Colonic mucosa (tissue), 4 donors: Measurements from ENCODE around the gene MAPT. TPM values are rescaled to one million over a fixed set of nuclear protein-coding genes. Genes with fewer than 3 reads are reported as not detected.

Experiments used
- DNase-seq: peaks from one replicate; pipeline ENCODE4 v3.0.0-alpha.2; 2020
- H3K27ac ChIP-seq: fragments of 200-600 bp; one replicate; pipeline ENCODE4 v1.8.0; 2021
- H3K27me3 ChIP-seq: fragments of 200-600 bp; one replicate; pipeline ENCODE4 v1.8.0; 2021
- H3K36me3 ChIP-seq: fragments of 200-600 bp; one replicate; pipeline ENCODE4 v1.8.0; 2021
- H3K4me1 ChIP-seq: fragments of 200-600 bp; one replicate; pipeline ENCODE4 v1.8.0; 2021; ENCODE audit warnings: mild to moderate bottlenecking
- H3K4me3 ChIP-seq: fragments of 200-600 bp; one replicate; pipeline ENCODE4 v1.8.0; 2021
- H3K9ac ChIP-seq, 2 donors: one replicate each; pipeline ENCODE4 v1.7.0; 2013; ENCODE audit warnings: control low read depth in 2 of 2, low read depth in 2 of 2, low read length in 2 of 2
- H3K9me3 ChIP-seq: fragments of 200-600 bp; one replicate; pipeline ENCODE4 v1.8.0; 2021
- intact Hi-C: fragments of 100-400 bp; cut with DNase I; formaldehyde crosslinking; loops from one replicate; pipeline ENCODE4 v1.14.1; 2022
- total RNA-seq, 2 donors: library from RNA; stranded (reverse); fragmentation: NEBNext Ultra II Directional in 1 of 2; extraction: Animal tissue kit (Norgen Biotek cat#: 25700) in 1 of 2; gene quantifications; one replicate each; pipeline ENCODE4 v1.2.1, GENCODE V29; 2021
- TF ChIP-seq, protein P1 (sequence below): fragments of 200-600 bp; IDR thresholded peaks from one replicate; pipeline ENCODE4 v1.8.0; 2022; ENCODE audit warnings: antibody characterized with exemption, mild to moderate bottlenecking
- donor health status: healthy.
- donor health status: DM: no; HTN: no; CAD: no.
- donor health status: DM: no; HTN: no; CAD: no.

Gene MAPT
- total RNA-seq, 2 donors from 2014 or later, result 0.37 to 2.9 TPM

GRCh38 chr17:46007461-46007965, 113.2 kb downstream of the MAPT start:
- no peak overlapping the region for H3K27ac ChIP-seq
- no peaks in the 10 kb centered on the region for H3K27me3 ChIP-seq
- no peaks in the 10 kb centered on the region for H3K9me3 ChIP-seq
- H3K36me3 ChIP-seq, result no peaks in the 10 kb centered on the region
- no peak overlapping the region for H3K9ac ChIP-seq
- intact Hi-C loops, result no loop called here
- TF ChIP-seq, protein P1, sequence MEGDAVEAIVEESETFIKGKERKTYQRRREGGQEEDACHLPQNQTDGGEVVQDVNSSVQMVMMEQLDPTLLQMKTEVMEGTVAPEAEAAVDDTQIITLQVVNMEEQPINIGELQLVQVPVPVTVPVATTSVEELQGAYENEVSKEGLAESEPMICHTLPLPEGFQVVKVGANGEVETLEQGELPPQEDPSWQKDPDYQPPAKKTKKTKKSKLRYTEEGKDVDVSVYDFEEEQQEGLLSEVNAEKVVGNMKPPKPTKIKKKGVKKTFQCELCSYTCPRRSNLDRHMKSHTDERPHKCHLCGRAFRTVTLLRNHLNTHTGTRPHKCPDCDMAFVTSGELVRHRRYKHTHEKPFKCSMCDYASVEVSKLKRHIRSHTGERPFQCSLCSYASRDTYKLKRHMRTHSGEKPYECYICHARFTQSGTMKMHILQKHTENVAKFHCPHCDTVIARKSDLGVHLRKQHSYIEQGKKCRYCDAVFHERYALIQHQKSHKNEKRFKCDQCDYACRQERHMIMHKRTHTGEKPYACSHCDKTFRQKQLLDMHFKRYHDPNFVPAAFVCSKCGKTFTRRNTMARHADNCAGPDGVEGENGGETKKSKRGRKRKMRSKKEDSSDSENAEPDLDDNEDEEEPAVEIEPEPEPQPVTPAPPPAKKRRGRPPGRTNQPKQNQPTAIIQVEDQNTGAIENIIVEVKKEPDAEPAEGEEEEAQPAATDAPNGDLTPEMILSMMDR, result no peak
- no peak overlapping the region for H3K4me3 ChIP-seq
- no peak for DNase-seq
- no peaks in the 10 kb centered on the region for H3K4me1 ChIP-seq

DNA sequence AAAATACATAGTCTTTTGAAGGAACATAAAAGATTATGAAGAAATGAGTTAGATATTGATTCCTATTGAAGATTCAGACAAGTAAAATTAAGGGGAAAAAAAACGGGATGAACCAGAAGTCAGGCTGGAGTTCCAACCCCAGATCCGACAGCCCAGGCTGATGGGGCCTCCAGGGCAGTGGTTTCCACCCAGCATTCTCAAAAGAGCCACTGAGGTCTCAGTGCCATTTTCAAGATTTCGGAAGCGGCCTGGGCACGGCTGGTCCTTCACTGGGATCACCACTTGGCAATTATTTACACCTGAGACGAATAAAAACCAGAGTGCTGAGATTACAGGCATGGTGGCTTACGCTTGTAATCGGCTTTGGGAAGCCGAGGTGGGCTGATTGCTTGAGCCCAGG, 114.2 kb downstream of the MAPT start:
- Histone ChIP-seq H3K27me3 (no peaks in the 10 kb centered on the region), H3K36me3 (no peaks in the 10 kb centered on the region), H3K4me3 (no peak overlapping the region), H3K9me3 (no peaks in the 10 kb centered on the region), H3K9ac (no peak overlapping the region), H3K4me1 (no peaks in the 10 kb centered on the region), H3K27ac (no peak overlapping the region)
- TF ChIP-seq, protein P1, result no peak
- intact Hi-C loops, result no loop called here
- DNase-seq, result no peak

DNA sequence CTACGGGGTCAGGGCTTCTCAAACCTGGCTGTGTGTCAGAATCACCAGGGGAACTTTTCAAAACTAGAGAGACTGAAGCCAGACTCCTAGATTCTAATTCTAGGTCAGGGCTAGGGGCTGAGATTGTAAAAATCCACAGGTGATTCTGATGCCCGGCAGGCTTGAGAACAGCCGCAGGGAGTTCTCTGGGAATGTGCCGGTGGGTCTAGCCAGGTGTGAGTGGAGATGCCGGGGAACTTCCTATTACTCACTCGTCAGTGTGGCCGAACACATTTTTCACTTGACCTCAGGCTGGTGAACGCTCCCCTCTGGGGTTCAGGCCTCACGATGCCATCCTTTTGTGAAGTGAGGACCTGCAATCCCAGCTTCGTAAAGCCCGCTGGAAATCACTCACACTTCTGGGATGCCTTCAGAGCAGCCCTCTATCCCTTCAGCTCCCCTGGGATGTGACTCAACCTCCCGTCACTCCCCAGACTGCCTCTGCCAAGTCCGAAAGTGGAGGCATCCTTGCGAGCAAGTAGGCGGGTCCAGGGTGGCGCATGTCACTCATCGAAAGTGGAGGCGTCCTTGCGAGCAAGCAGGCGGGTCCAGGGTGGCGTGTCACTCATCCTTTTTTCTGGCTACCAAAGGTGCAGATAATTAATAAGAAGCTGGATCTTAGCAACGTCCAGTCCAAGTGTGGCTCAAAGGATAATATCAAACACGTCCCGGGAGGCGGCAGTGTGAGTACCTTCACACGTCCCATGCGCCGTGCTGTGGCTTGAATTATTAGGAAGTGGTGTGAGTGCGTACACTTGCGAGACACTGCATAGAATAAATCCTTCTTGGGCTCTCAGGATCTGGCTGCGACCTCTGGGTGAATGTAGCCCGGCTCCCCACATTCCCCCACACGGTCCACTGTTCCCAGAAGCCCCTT, 115.6 kb downstream of the MAPT start:
- Histone ChIP-seq H3K4me1 (no peaks in the 10 kb centered on the region), H3K9me3 (no peaks in the 10 kb centered on the region), H3K9ac (no peak overlapping the region), H3K4me3 (no peak overlapping the region), H3K27ac (no peak overlapping the region), H3K27me3 (no peaks in the 10 kb centered on the region), H3K36me3 (no peaks in the 10 kb centered on the region)
- TF ChIP-seq, protein P1, result no peak
- DNase-seq, result no peak
- intact Hi-C loops, result no loop called here

- H3K36me3 ChIP-seq, result no peaks in the 10 kb centered on the region
- no peak overlapping the region for H3K27ac ChIP-seq
- no peak overlapping the region for H3K9ac ChIP-seq
- H3K4me3 ChIP-seq, result no peak overlapping the region
- intact Hi-C loops, result no loop called here
- H3K4me1 ChIP-seq, result no peaks in the 10 kb centered on the region
- DNase-seq, result no peak
- no peaks in the 10 kb centered on the region for H3K9me3 ChIP-seq
- TF ChIP-seq, protein P1, result no peak
- H3K27me3 ChIP-seq, result no peaks in the 10 kb centered on the region
Observed at GRCh38 chr17:46010597-46011186, 116.3 kb downstream of the MAPT start.

GRCh38 chr17:46011711-46012505, 117.6 kb downstream of the MAPT start:
- no peaks in the 10 kb centered on the region for H3K27me3 ChIP-seq
- DNase-seq, result no peak
- no peaks in the 10 kb centered on the region for H3K4me1 ChIP-seq
- H3K27ac ChIP-seq, result no peak overlapping the region
- intact Hi-C loops, result no loop called here
- no peak overlapping the region for H3K9ac ChIP-seq
- no peak overlapping the region for H3K4me3 ChIP-seq
- H3K9me3 ChIP-seq, result no peaks in the 10 kb centered on the region
- TF ChIP-seq, protein P1, result no peak
- no peaks in the 10 kb centered on the region for H3K36me3 ChIP-seq
